GM19324 (cell line): ENCODE measurements around the gene LAMA4.

ENCODE experiments used
- ATAC-seq: cut with Tn5 transposase; IDR thresholded peaks from one replicate; pipeline ENCODE4 v1.9.1; 2021; ENCODE audit warnings: mild to moderate bottlenecking, moderate library complexity; ENCODE audit not compliant: unreplicated experiment, low FRiP score

Gene LAMA4

GRCh38 chr6:112241820-112242429, 12.4 kb downstream of the LAMA4 start:
- ATAC-seq: no peak

GRCh38 chr6:112237595-112237994, 16.8 kb downstream of the LAMA4 start:
- no peak for ATAC-seq

- ATAC-seq: no peak
Observed at GRCh38 chr6:112237066-112237465, 17.3 kb downstream of the LAMA4 start.

- no peak for ATAC-seq
Observed at GRCh38 chr6:112235956-112236355, 18.4 kb downstream of the LAMA4 start.

- no peak for ATAC-seq
Observed at GRCh38 chr6:112234601-112235000, 19.8 kb downstream of the LAMA4 start.

- no peak for ATAC-seq
Observed at GRCh38 chr6:112233847-112234246, 20.5 kb downstream of the LAMA4 start.

GRCh38 chr6:112232845-112233256, 21.5 kb downstream of the LAMA4 start:
- no peak for ATAC-seq

- ATAC-seq: no peak
Observed at GRCh38 chr6:112231594-112232060, 22.7 kb downstream of the LAMA4 start.

GRCh38 chr6:112231164-112231563, 23.2 kb downstream of the LAMA4 start:
- no peak for ATAC-seq

- no peak for ATAC-seq
Observed at GRCh38 chr6:112228480-112229332, 25.7 kb downstream of the LAMA4 start.

GRCh38 chr6:112227992-112228391, 26.4 kb downstream of the LAMA4 start:
- ATAC-seq: no peak

- no peak for ATAC-seq
Observed at GRCh38 chr6:112227411-112227810, 27.0 kb downstream of the LAMA4 start.

- ATAC-seq: no peak
Observed at GRCh38 chr6:112225691-112226090, 28.7 kb downstream of the LAMA4 start.

GRCh38 chr6:112224088-112224487, 30.3 kb downstream of the LAMA4 start:
- no peak for ATAC-seq

GRCh38 chr6:112223070-112223861, 31.1 kb downstream of the LAMA4 start:
- ATAC-seq: no peak

GRCh38 chr6:112221981-112222852, 32.1 kb downstream of the LAMA4 start:
- ATAC-seq: no peak

- no peak for ATAC-seq
Observed at GRCh38 chr6:112221561-112221960, 32.8 kb downstream of the LAMA4 start.

GRCh38 chr6:112218563-112218962, 35.8 kb downstream of the LAMA4 start:
- ATAC-seq: no peak

GRCh38 chr6:112216662-112217551, 37.5 kb downstream of the LAMA4 start:
- ATAC-seq: no peak
